Epithelial cell of prostate (primary cell): ENCODE measurements around the gene PRKAA1.
A peak's percentile ranks its signal among the peaks of the same experiment; 100 is the strongest.
"Not testable (repeated sequence)": the region's sequence is repeated elsewhere in the genome, so short reads cannot be mapped to it uniquely, and the experiment has no call there.

Experiments
- DNase-seq: peaks from one replicate; pipeline ENCODE4 v3.0.0-alpha.2; 2011; ENCODE audit warnings: low read depth, low spot score
- H3K27ac ChIP-seq: fragments of 450-650 bp; 2 replicates; pipeline ENCODE4 v1.5.1; 2017; ENCODE audit warnings: mild to moderate bottlenecking

PRKAA1 gene

DNA sequence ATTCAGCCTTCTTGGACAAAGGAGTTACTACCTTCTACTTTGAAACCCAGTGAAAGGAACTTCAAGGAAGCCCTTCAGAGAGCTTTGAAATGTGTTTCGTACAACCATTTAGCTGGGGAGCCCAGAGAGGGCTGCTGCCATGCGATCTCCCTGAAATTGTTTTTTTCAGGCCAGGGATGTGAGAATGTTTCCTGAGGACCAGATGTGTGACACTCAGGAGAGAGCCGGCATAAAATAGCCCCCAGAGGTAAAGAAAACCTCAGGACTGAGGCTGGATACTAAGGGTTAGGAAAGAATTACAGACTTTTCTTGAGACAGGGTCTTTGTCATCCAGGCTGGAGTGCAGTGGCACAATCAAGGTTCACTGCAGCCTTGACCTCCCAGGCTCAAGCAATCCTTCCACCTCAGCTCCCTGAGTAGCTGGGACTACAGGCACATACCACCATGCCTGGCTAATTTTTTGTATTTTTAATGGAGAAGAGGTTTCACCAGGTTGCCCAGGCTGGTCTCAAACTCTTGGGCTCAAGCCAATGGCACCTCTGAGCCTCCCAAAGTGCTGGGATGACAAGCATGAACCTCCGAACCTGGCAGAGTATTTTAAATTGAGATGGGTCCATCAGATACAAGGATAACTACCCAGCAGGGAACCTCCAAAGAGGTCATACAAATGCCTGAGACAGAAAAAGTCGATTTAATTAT lies 28.5 kb upstream of the PRKAA1 start:
- DNase-seq = no peak
- H3K27ac ChIP-seq = no peak overlapping the region

DNA sequence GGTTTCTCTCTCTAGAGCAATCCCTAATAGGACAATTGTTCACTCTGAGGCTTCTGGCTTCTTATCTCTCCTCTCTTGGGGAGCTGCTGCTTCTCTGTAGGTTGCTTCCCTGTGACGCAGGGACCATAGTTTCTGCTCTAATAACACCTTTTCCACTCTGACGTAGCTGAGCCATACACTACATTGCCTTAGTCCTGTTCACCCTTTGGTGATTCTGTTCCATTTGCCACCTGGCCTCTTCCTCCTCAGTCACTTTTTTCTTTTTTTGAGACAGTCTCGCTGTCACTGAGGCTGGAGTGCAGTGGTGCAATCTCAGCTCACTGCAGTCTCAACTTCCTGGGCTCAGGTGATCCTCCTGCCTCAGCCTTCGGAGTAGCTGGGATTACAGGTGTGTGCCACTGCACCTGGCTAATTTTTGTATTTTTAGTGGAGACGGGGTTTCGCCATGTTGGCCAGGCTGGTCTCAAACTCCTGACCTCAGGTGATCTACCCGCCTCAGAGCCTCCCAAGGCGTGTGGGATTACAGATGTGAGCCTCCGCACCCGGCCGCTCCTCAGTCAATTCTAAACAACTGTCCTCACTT lies 27.4 kb upstream of the PRKAA1 start:
- DNase-seq = not testable (repeated sequence)

DNA sequence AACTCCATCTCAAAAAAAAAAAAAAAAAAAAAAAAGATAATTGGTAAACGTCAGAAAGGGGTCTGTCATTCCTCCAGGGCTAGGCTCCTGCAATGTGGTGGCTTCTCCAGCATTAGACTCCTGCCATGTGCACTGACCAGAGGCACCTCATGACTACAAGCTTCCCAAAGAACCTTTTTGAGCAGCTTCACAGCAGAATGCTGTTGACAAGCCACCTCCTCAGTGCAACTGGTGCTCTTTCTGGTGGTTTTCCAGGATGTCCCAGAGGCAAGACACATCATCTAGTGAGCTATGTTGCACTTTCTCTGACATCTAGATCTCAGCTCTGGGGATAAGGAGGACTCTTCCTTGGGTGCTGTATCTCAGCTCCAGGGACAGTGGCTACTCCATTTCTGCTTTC lies 25.3 kb upstream of the PRKAA1 start:
- DNase-seq = no peak
- H3K27ac ChIP-seq = peak overlapping the region; percentile 14

More for the DNA sequence above, 27.4 kb upstream of the PRKAA1 start:
- H3K27ac ChIP-seq = not testable (repeated sequence)

DNA sequence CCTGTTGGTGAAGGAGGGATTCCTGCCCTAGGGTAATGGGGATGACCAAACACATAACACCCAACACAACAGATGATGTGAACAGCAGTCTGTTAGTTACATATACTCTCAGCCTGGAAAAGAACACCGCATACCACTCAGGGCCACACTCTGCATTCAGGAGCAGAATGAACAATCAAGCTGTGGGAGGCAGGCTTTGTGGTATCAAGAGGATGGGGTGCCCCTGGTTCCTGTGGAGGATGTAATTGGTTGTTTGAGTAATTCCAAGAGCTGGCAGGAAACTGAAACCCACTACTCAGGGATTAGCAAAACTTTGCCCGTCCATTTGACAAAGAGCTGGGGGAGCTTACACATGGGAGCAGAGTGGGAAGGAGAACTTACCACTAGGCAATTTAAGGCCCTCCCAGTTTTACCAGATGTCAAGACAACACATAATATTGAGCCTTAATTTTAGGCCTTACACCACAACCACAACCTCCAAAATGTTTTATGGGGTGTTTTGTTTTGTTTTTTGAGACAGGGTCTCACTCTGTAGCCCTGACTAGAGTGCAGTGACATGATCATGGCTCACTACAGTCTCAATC lies 15.6 kb upstream of the PRKAA1 start:
- no peak for DNase-seq
- H3K27ac ChIP-seq = no peak overlapping the region

DNA sequence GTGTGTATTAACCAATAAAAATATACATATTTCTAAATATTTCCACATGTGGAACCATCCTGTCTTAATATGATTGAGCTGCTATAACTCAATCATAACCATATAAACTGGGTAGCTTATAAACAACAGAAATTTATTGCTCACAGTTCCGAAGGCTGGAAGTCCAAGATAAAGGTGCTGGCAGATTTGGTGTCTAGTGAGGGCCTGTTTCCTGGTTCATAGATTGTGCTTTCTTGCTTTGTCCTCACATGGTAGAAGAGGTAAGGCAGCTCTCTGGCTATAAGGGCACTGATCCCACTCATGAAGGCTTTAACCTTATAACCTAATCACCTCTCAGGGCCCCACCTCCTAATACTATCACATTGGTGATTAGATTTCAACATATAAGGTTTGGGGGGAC lies 14.0 kb upstream of the PRKAA1 start:
- H3K27ac ChIP-seq = no peak overlapping the region
- DNase-seq = no peak

DNA sequence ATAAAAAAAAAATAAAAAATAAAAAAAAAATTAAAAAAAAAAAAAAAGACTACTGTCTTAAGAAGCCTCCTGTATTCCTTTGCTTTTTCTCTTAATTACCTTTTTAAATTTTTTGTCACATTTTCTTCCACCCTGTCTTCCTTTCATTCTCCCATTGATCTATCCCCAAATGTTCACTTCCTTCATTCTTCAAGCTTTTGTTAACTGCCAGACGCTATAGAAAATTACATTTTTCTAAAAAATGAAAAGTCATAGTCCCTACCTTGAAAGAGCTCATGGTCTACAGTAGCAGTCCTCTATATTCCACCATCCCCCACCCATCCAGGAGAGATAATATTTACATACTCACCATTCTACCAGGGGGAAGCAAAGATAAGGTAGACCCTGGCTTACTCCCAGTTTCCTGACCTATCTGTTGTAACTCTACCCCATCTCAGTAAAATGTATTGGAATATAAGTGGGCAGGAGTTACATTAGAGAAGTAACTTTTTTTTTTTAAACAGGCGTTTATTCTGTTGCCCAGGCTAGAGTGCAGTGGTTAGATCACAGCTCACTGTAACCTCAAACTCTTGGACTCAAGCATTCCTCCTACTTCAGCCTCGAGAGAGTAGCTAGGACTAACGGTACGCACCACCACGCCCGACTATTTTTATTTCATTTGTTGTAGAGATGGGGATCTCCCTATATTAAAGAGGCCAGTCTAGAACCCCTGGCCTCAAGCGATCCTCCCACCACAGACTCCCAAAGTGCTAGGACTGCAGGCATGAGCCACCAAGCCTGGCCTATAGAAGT lies 3.8 kb upstream of the PRKAA1 start:
- no peak overlapping the region for H3K27ac ChIP-seq
- no peak for DNase-seq

DNA sequence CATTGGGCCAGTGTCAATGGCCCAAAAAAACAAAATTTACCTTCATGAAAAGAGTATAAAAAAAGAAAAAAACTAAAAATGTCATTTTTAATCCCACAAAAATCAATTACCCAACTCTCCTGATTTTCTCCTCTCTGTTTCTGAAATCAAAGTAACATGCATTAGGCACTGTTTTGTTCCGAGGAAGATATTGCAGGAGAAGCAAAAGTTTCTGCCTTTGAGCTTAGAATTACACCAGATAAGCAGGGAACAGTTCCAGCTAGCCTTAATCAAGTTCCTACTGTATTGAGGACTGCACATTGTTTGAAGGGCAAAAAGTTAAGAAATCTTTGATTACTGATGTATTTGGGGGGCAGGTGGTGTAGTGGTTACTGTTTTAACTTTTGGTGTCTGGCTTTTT lies 1.1 kb upstream of the PRKAA1 start:
- H3K27ac ChIP-seq = peak overlapping the region; percentile 81
- no peak for DNase-seq

DNA sequence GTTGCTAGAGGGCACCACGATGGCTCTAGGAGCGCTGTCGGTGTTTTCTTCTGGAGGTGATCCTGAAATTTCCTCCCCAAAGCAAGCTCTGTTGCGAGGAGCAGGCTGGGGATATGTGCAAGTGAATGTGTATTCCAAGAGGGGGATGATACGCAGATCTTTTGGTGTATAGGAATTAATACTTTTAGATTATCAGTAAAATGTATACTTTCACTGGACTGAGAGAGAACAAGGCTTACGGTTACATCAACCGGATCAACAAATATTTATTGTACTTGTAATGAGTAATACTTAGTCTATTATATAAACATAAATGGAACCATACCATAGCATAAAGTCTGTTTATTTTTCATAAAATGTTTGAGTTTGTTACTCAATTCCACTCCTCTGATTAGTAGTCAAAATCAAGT lies 632 bp upstream of the PRKAA1 start:
- H3K27ac ChIP-seq = peak overlapping the region; percentile 81
- DNase-seq = no peak

DNA sequence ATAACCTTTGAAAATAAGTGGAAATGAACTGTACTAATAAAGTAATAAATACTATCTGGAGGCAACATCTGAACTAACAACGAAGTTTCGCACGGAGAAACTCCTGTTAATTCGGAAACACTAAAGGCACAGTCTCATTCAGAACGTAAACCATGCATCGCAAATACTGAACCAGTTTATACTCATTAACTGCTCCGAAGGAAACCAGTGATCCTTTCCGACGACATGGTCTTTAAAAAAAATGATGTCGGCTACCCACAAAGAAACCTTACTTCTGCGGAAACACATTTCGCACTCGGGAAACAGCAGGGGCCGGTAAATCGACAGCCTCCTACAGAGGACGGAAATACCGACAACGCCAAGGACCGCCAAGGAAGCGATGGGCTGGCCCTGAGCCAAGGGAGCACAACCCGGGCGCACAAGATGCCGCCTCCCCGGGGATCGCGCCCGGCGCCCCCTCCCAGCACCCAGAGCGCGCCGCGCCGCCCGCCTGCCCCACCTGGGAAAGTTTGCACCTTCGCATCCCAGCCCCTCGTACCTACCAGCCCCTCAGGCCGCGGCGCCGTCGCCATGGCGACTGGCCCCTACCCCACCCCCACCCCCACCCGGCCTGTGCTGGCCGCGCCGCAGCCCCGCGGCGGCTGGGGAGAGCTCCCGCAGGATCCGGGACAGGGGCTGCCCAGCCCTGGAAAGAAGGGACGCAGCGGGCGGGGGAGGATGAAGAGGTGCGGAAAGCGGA lies 732 bp downstream of the PRKAA1 start:
- DNase-seq = no peak
- peak overlapping the region; percentile 81 for H3K27ac ChIP-seq

DNA sequence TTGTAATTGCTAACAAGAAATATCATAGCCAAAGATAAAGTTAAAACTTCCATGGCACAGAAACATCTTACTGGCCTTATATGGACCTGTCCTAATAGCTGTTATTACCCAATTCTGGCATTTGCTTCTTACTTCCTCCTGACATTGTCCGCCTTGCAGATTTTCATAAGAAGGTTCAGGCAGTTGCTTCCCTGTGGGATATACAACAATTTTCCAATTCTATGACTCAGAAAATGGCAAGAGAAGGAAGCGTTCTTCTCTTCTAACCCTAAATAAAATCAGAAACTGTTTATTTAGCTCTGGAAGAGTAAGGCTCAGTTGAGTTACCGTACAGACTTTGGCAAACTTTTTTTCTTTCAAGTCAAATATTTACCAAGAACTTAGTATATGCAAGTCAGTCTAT lies 1.7 kb downstream of the PRKAA1 start:
- peak overlapping the region; percentile 81 for H3K27ac ChIP-seq
- DNase-seq = no peak

DNA sequence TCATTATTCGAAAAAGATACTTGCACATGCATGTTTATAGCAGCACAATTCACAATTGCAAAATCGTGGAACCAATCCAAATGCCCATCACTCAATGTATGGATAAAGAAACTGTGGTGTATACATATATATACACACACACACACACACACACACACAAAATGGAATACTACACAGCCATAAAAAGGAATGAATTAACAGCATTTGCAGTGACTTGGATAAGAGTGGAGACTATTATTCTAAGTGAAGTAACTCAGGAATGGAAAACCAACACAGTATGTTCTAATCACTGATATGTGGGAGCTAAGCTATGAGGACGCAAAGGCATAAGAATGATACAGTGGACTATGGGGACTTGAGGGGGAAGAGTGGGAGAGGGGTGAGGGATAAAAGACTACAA lies 3.3 kb downstream of the PRKAA1 start:
- H3K27ac ChIP-seq, DNase-seq: not testable (repeated sequence)

DNA sequence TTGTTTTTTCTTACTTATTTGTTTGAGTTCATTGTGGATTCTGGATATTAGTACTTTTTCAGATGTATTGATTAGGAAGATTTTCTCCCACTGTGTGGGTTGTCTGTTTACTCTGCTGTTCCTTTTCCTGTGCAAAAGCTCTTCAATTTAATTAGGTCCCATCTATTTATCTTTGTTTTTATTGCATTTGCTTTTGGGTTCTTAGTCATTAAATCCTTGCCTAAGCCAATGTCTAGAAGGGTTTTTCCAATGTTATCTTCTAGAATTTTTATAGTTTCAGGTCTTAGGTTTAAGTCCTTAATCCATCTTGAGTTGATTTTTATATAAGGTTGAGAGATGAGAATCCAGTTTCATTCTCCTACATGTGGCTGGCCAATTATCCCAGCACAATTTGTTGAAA lies 3.8 kb downstream of the PRKAA1 start:
- not testable (repeated sequence) for DNase-seq, H3K27ac ChIP-seq

DNA sequence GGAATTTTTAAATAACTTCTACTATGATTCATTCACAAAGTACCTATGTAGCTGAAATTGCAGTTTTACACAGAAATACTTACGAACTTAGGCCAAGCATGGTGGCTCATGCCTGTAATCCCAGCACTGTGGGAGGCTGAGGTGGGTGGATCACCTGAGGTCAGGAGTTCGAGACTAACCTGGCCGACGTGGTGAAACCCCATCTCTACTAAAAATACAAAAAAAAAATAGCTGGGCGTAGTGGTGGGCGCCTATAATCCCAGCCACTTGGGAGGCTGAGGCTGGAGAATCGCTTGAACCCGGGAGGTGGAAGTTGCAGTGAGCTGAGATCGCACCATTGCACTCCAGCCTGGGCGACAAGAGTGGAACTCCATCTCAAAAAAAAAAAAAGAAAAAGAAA lies 5.5 kb downstream of the PRKAA1 start:
- DNase-seq, H3K27ac ChIP-seq: not testable (repeated sequence)

DNA sequence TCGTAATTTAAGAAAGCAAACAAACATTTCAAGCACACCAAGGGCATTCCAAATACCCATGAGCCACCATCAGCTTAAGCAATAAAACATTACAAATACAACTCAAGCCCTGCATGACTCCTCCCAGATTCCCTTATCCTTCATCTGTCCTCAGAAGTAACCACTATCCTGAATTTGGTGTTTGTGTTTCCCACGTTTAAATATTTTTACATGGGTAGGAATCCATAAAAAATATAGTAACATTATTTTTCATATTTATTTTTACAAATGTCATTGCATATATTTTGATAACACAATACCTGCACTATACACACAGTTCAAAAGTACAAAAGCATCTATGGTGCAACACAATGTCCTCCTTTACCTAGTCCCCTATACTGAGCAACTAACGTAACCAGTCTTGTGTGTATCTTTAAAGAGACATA lies 6.4 kb downstream of the PRKAA1 start:
- no peak for DNase-seq

DNA sequence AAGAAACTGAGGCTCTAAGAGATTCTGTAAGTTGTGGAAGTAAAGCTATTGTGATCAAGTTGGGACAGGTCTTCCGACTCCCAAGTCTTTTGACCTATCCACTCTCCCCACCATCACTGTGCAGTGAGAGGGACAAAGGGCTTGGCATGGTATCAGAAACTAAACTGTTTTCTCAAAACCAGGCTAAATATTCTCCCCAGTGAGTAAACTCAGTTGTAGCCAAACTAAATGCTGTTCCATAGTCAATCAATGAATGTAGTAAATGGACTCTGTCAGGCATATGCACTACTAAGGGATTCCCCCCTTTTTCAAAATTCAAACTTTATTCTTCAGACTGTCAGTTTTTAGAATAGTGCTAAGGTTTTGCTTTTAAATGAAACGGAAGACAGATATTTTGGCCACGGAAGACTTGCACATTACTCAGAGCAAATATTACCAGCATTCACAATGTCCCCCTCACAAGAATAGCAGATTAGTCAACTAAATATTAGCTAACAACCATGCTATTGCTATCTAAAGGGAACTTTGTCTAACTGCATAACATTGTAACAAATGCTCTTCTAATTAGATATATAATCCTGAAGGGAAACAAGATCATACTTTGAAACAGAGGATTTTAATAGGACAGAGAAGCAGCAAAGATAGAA lies 7.1 kb downstream of the PRKAA1 start:
- DNase-seq = no peak
- peak overlapping the region; percentile 1 for H3K27ac ChIP-seq

More for the DNA sequence above, 6.4 kb downstream of the PRKAA1 start:
- H3K27ac ChIP-seq = no peak overlapping the region

DNA sequence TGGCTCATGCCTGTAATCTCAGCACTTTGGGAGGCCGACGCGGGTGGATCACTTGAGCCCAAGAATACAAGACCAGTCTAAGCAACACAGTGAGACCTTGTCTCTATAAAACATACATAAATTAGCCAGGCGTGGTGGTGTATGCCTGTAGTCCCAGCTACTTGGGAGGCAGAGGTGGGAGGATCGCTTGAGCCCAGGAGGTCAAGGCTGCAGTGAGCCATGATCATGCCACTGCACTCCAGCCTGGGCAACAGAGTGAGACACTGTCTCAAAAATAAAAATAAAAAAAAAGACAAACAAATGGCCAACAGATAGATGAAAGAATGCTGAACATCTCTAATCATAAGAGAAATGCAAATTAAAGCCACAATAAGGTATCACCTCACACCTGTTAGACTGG lies 9.2 kb downstream of the PRKAA1 start:
- not testable (repeated sequence) for H3K27ac ChIP-seq

DNA sequence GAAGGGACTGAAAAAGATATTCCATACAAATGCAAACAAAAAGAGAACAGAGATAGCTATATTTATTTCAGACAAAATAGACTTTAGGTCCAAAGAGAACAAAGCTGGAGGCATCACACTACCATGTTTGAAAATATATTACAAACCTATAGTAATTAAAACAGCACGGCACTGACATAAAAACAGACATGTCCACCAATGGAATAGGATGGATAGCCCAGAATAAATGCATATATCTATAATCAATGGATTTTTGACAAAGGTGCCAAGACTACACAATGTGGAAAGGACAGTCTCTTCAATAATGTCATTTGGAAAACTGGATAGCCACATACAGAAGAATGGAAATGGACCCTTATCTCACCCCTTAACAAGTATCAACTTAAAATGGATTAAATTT lies 10.2 kb downstream of the PRKAA1 start:
- H3K27ac ChIP-seq = no peak overlapping the region
- no peak for DNase-seq

More for the DNA sequence above, 9.2 kb downstream of the PRKAA1 start:
- DNase-seq = not testable (repeated sequence)

DNA sequence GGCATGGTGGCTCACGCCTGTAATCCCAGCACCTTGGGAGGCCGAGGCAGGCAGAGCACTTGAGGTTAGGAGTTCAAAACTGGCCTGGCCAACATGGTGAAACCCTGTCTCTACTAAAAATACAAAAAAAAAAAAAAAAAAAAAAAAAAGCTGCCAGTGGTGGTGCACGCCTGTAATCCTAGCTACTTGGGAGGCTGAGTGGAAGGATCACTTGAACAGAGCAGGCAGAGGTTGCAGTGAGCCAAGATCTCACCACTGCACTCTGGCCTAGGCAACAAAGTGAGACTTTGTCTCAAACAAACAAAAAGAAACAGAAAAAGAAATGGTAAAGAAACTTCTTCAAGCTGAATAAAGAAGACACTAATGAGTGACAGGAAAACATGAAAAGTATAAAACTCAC lies 11.5 kb downstream of the PRKAA1 start:
- H3K27ac ChIP-seq, DNase-seq: not testable (repeated sequence)

DNA sequence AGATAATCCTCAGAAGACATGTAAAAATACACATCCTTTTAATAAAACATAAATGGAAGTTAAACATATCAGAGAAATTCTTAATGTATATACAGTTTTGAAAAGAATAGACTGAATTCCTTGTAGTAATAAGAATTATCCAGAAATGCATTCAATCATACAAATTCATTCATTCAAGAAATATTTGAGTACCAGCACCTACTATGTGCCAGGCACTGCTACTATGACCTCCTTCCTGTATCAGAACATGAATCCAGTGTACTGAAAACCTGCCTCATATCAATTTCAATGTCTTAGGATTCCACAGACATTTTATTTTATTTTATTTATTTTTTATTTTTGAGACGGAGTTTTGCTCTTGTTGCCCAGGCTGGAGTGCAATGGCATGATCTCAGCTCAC lies 13.3 kb downstream of the PRKAA1 start:
- DNase-seq = no peak
- no peak overlapping the region for H3K27ac ChIP-seq
